ENCODE results near the gene SPANXD.

- no peak for TF ChIP-seq ZBTB4 (CRISPR knock-in tag; IDR thresholded peaks at IDR 0.05)
- no peak for TF ChIP-seq CBX3 (IDR thresholded peaks at IDR 0.05; ENCODE audit: borderline replicate concordance, low read depth)
- TF ChIP-seq ESRRA (IDR thresholded peaks at IDR 0.05; ENCODE audit: low read length) = no peak
These were observed 24.6 kb downstream of the SPANXD start for GRCh38 chrX:141673946-141674345.

Data from GM12878 (cell line).